ENCODE measurements around the gene AXIN1. TPM values are rescaled to one million over a fixed set of nuclear protein-coding genes. Genes with fewer than 3 reads are reported as not detected.

AXIN1 gene
- total RNA-seq, 1 experiment from 2014 or later = 32.7 TPM

GRCh38 chr16:372302-372983 is 19.9 kb upstream of the AXIN1 start:
- Histone ChIP-seq H3K36me3 (ENCODE audit: insufficient read depth, low read length, poor library complexity, severe bottlenecking) (peaks cover 23% of the 10 kb centered on the region), H3K27ac (ENCODE audit: low read depth, low read length, poor library complexity, severe bottlenecking) (no peak overlapping the region), H3K4me1 (ENCODE audit: insufficient read depth, low read length, poor library complexity, severe bottlenecking) (no peaks in the 10 kb centered on the region), H3K9me3 (ENCODE audit: low read depth, low read length, poor library complexity, severe bottlenecking) (no peaks in the 10 kb centered on the region), H3K4me3 (ENCODE audit: low read depth, low read length, poor library complexity, severe bottlenecking) (no peak overlapping the region), H3K27me3 (replicated peaks; ENCODE audit: insufficient read depth, low read depth, low read length, poor library complexity) (no peaks in the 10 kb centered on the region)
- ChIA-PET POLR2A (ENCODE audit: low non-redundant PET) (no interaction called here), CTCF (no interaction called here)
- intact Hi-C loops (cut with micrococcal nuclease; ENCODE audit: unreplicated experiment) = no loop called here
- BruUV-seq (replicated peaks) = no TSS peak
- TF ChIP-seq EZH2 (IDR thresholded peaks at IDR 0.05; ENCODE audit: borderline replicate concordance, low read depth, low read length, poor library complexity, severe bottlenecking) = no peak
- TF ChIP-seq, protein P1, sequence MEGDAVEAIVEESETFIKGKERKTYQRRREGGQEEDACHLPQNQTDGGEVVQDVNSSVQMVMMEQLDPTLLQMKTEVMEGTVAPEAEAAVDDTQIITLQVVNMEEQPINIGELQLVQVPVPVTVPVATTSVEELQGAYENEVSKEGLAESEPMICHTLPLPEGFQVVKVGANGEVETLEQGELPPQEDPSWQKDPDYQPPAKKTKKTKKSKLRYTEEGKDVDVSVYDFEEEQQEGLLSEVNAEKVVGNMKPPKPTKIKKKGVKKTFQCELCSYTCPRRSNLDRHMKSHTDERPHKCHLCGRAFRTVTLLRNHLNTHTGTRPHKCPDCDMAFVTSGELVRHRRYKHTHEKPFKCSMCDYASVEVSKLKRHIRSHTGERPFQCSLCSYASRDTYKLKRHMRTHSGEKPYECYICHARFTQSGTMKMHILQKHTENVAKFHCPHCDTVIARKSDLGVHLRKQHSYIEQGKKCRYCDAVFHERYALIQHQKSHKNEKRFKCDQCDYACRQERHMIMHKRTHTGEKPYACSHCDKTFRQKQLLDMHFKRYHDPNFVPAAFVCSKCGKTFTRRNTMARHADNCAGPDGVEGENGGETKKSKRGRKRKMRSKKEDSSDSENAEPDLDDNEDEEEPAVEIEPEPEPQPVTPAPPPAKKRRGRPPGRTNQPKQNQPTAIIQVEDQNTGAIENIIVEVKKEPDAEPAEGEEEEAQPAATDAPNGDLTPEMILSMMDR (conservative IDR thresholded peaks at IDR 0.05; ENCODE audit: low read depth, low read length) = no peak
- DNase-seq (ENCODE audit: low spot score) = no peak

DNA sequence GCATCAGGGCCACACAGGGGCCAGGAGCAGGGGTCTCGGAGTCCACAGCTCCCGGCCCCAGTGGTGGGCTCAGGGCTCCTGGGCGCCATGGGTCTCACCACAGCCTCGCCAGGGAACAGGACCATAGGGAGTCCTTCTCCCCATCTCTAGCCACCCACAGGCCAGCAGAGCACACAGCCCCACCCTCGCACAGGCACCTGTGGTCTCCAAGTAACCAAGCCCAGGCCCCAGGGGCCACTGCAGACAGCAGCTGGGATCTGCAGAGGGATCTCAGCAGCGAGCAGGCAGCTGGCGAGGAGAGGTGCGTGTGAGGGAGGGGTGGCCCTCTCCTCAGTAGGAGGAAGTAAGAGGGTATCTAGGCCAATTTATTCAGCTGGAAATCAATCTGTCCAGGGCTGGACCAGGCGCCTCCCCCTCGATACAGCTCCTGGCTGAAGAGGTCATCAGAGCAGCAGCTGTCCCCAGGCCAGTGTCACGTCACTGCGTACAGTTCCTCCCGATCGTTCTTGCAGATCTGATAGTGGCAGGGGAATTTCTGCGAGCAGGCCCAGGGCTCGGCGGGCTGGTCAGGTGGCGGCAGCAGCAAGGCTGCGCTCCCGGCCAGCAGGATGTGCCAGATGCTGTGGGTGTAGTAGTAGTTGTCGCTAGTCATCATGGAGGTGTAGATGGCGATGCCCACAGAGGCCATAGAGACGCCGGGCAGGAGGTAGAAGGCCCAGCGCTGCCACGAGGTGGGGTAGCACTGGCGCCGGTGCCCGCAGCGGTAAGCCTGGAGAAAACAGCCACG is 19.2 kb upstream of the AXIN1 start:
- ChIA-PET POLR2A (ENCODE audit: low non-redundant PET) (no interaction called here), CTCF (interaction anchor here (1.0 kb wide), 1 partner anchor 19 kb away, joined by 5 read pairs; no protein-coding TSS in a partner anchor)
- intact Hi-C loops (cut with micrococcal nuclease; ENCODE audit: unreplicated experiment) = no loop called here
- no TSS peak for BruUV-seq (replicated peaks)
- no peak for DNase-seq (ENCODE audit: low spot score)
- Histone ChIP-seq H3K27ac (ENCODE audit: low read depth, low read length, poor library complexity, severe bottlenecking) (no peak overlapping the region), H3K36me3 (ENCODE audit: insufficient read depth, low read length, poor library complexity, severe bottlenecking) (peaks cover 29% of the 10 kb centered on the region), H3K4me3 (ENCODE audit: low read depth, low read length, poor library complexity, severe bottlenecking) (no peak overlapping the region), H3K9me3 (ENCODE audit: low read depth, low read length, poor library complexity, severe bottlenecking) (no peaks in the 10 kb centered on the region), H3K27me3 (replicated peaks; ENCODE audit: insufficient read depth, low read depth, low read length, poor library complexity) (no peaks in the 10 kb centered on the region), H3K4me1 (ENCODE audit: insufficient read depth, low read length, poor library complexity, severe bottlenecking) (no peaks in the 10 kb centered on the region)
- no peak for TF ChIP-seq EZH2 (IDR thresholded peaks at IDR 0.05; ENCODE audit: borderline replicate concordance, low read depth, low read length, poor library complexity, severe bottlenecking)
- TF ChIP-seq, protein P1 (conservative IDR thresholded peaks at IDR 0.05; ENCODE audit: low read depth, low read length) = no peak

- intact Hi-C loops (cut with micrococcal nuclease; ENCODE audit: unreplicated experiment) = no loop called here
- peak overlapping the region; percentile 18 for H3K27ac ChIP-seq (ENCODE audit: low read depth, low read length, poor library complexity, severe bottlenecking)
- TF ChIP-seq, protein P1 (conservative IDR thresholded peaks at IDR 0.05; ENCODE audit: low read depth, low read length) = no peak
- TF ChIP-seq EZH2 (IDR thresholded peaks at IDR 0.05; ENCODE audit: borderline replicate concordance, low read depth, low read length, poor library complexity, severe bottlenecking) = no peak
- H3K4me1 ChIP-seq (ENCODE audit: insufficient read depth, low read length, poor library complexity, severe bottlenecking) = no peaks in the 10 kb centered on the region
- H3K4me3 ChIP-seq (ENCODE audit: low read depth, low read length, poor library complexity, severe bottlenecking) = peak overlapping the region; percentile 49
- POLR2A ChIA-PET (ENCODE audit: low non-redundant PET) = no interaction called here
- H3K36me3 ChIP-seq (ENCODE audit: insufficient read depth, low read length, poor library complexity, severe bottlenecking) = peaks cover 22% of the 10 kb centered on the region
- H3K27me3 ChIP-seq (replicated peaks; ENCODE audit: insufficient read depth, low read depth, low read length, poor library complexity) = no peaks in the 10 kb centered on the region
- BruUV-seq (replicated peaks) = no TSS peak
- DNase-seq (ENCODE audit: low spot score) = no peak
- CTCF ChIA-PET = interaction anchor here (1.0 kb wide), 1 partner anchor 18 kb away, joined by 5 read pairs; no protein-coding TSS in a partner anchor
- H3K9me3 ChIP-seq (ENCODE audit: low read depth, low read length, poor library complexity, severe bottlenecking) = no peaks in the 10 kb centered on the region
Observed at GRCh38 chr16:370979-371514, 18.5 kb upstream of the AXIN1 start.
